Gastrocnemius medialis (tissue), 4 donors: ENCODE results near the gene FAM3D.

Experiments
- CTCF ChIP-seq, 5 experiments: fragments of 450-650 bp in 3 of 5; fragments of 200-600 bp in 2 of 5; sonication (generic) in 2 of 5; IDR thresholded peaks in 4 of 5; conservative IDR thresholded peaks in 1 of 5; 1 replicate in 4 of 5; 2 replicates in 1 of 5; pipeline ENCODE4 v1.5.1; 2016 to 2019; ENCODE audit warnings: antibody characterized with exemption in 5 of 5, mild to moderate bottlenecking in 3 of 5, moderate library complexity in 3 of 5
- POLR2A ChIP-seq, 2 donors: fragments of 450-650 bp; IDR thresholded peaks; one replicate each; pipeline ENCODE4 v1.6.1; 2017; ENCODE audit warnings: antibody characterized with exemption in 2 of 2, mild to moderate bottlenecking in 2 of 2, moderate library complexity in 2 of 2

DNA sequence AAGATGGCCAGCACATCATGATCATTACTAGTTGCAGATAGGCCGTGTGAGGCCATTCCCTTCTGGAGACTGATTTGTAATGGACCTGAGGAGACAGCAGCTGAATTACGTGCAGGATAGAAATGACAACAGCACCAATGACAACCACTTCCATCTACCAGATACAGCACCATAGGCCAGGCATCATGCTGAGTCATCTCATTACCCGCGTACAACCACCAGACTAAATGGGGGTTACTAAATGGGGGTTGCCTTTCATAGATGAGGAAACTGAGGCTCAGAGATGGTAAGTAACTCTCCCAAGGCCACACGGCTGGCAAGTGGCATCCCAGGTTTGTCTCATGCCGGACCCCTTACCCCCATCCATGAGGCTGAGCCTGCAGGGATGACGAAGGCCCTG lies 56.6 kb downstream of the FAM3D start:
- no peak for TF ChIP-seq CTCF (IDR thresholded peaks at IDR 0.05 in 4 of 5, conservative IDR thresholded peaks at IDR 0.05 in 1 of 5)
- no peak for TF ChIP-seq POLR2A (IDR thresholded peaks at IDR 0.05)
